Measurements from ENCODE around the gene MAP1LC3A.
"Not testable (repeated sequence)": the region's sequence is repeated elsewhere in the genome, so short reads cannot be mapped to it uniquely, and the experiment has no call there.

The MAP1LC3A gene

DNA sequence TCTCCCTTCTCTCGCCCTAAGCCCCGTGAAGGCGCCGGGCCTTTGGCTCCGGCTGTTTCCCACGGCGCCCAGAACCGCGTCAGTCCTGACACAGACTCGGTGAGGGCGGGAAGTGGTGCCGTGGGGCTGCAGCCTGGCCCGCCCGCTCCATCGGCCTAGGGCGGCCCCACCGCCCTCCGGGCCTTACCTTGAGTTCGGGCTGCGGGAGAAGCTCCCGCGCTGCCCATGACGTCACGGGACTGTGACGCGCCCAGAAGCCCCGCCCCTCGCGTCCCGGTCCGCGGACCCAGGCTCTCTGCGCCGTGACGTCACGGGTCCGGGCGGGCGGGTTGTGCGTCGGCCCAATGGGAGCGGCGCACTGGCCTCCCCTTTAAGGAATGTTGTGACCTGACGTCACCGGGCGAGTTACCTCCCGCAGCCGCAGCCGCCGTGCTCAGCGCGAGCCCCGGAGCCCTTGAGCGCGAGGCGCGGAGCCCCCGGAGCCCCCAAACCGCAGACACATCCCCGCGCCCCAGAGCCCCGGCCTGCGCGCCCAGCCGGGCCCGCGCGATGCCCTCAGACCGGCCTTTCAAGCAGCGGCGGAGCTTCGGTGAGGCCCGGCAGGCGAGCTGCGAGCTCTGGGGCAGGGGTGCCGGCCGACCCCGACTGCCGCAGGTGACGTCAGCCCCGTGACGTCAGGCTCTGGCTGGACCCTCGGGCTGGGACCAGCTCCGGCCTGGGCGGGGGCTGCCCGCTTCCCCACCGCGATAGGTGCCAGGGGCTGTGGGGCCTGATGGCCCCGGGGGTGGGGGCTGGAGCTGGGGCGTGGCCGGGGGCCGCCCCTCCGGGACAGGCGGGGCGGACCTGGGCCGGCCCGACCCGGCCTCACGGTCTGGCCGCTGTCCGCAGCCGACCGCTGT is at the start of gene MAP1LC3A:
MAP1LC3A (plus strand) TSS at position 399 of the 899 bp plus-strand sequence; CDS start at position 550, 151 bp downstream.
- DNase-seq (ENCODE audit: low spot score), result peak; percentile 91

DNA sequence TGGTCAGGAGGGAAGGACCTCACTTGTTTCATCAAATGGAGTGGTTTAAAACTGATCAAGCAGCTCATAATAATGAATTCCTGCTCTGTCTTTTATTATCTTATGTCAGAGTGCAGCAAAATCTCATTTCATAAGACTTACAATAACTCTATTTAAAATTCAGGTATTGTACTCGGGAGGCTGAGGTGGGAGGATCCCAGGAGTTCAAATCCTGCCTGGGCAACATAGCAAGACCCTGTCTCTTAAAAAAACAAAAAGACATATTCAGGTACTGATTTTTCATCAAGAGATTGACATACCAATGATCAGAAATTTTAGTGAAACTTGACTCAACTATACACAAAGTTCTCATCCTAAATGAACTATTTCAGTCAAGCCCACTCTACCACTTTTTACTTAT is 47.9 kb upstream of the MAP1LC3A start:
- no peak for DNase-seq (ENCODE audit: low spot score)

DNA sequence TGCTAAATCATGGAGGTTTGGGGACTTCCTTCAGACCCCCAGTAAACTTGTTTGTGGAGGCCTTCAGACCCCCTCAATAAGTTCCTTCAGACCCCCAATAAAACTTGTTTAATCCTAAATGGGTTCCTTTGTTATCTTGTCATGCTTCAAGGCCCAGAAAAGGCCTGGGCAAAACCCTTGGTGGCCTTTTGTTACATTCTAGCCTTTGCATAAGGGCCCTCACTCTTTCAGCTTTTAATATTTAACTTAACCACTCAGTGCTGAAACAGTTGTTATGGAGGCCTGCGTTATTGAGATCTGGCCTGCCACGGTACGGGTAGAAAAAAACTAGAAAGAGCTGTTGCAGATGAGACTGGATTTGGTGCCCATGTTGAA is 46.6 kb upstream of the MAP1LC3A start:
- DNase-seq (ENCODE audit: low spot score), result no peak

DNA sequence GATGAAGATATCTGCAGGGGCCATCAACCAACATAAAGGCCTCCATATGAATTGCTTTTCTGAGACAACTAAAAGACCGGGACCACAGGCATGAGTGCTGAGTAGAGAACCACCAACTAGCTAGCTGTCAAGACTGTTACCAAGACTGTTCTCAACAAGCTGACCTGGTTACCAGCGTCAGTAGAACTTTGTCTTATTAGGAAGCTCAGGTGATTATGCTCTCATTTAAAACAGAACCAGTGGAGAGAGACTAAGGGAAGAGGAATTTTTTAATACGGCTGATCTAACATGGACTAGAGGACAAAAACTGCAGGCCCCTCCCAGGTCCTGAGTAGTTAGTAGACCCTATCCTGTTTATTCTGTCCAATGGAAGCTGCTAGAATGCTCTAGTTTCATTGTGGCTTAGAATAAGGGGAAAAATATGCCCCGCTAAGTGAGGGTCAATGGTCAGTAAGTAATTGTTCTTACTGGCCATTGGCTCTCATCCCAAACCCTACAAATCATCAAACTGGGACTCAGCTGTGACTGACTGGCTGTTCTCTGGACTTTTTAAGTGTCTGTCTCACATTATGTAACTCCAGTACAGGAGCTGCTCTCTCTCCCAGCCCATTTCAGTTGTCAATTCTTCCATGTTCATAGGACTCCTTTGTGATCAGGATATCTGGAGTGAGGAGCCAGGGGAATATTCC is 46.1 kb upstream of the MAP1LC3A start:
- no peak for DNase-seq (ENCODE audit: low spot score)

DNA sequence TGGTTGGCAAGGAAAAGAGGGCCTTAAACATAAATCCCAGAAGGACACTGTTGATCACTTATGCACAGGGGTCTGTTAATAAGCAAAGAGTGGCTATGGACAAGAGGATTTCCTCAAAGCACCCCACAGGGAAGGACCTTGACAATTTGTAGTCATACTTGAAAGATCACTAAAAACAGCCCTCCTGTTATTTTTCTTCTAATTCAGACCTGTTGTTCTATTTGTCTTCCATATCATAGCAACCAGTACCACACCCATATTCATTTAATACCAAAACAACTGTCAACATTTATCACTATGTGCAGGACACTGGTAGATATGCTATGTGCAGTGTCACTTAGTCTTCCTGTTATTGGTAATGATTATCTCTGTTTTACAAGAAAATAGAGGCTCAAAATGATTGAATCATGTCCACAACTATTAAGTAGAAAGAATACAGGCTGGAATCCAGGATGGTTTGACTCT is 45.5 kb upstream of the MAP1LC3A start:
- DNase-seq (ENCODE audit: low spot score), result no peak

DNA sequence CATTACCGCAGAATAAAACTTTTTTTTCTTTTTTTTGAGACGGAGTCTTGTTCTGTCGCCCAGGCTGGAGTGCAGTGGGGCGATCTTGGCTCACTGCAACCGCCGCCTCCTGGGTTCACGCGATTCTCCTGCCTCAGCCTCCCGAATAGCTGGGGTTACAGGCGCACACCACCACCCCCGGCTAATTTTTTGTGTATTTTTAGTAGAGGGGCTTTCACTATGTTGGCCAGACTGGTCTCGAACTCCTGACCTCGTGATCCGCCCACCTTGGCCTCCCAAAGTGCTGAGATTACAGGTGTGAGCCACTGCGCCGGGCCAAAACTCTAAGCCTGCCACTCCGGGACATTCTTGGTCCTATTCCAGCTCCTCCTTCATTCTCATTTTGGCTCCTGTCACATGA is 44.5 kb upstream of the MAP1LC3A start:
- not testable (repeated sequence) for DNase-seq (ENCODE audit: low spot score)

DNA sequence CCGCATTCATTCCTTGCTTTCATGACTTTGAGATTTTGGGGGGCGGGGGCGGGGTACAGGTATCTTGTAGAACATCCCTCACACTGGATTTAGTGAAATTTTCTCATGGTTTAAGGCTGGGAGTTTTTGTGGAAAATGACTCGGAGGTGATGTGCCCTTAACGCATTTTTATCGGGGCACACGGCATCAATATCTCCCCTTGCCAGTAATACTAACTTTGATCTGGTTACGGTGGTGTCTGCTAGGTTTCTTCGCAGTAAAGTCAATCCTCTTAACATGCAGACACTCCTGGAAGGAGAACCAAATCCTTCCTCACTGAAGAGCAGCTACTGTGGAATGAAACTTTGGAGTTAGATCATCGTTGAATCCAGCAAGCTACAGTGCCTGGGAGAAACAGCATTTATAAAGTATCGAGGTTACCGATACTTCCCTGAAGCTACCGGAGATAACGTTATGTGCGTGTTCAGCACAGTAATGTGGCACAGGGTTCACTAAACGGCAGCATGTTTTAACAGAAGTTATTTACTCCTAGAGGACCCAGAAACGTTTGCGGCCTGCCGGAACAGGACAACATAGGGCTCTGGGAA is 43.5 kb upstream of the MAP1LC3A start:
- no peak for DNase-seq (ENCODE audit: low spot score)

DNA sequence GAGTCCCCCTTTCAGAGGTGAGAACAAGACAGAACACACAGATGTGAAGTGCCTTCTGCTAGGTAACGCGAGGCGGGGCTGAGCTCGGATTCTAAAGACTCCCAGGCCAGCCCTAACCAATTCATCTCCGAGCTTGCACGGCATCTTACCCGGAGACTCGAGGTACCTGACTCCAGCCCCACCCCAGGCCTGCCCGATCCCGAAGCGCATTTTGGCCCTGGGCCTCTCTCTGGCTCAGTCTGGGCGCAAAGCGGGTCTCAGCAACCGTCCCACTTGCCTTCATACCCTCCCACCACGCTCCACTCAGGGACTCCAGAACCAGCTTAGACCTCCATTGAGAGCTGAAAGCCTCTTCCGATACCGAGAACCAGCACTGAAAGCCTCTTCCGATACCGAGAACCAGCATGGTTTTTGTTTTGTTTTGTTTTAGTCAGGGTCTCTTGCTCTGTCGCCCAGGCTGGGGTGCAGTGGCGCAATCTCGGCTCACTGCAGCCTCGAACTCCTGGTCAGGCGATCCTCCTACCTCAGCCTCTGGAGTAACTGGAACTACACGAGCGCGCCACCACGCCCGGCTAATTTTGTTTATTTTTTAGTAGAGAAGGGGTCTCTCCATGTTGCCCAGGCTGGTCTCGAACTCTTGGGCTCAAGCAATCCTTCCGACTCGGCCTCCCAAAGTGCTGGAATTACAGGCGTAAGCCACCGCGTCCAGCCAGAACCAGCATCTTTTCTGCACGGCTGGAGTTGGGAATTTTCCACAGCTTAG is 42.9 kb upstream of the MAP1LC3A start:
- DNase-seq (ENCODE audit: low spot score), result peak; percentile 70

DNA sequence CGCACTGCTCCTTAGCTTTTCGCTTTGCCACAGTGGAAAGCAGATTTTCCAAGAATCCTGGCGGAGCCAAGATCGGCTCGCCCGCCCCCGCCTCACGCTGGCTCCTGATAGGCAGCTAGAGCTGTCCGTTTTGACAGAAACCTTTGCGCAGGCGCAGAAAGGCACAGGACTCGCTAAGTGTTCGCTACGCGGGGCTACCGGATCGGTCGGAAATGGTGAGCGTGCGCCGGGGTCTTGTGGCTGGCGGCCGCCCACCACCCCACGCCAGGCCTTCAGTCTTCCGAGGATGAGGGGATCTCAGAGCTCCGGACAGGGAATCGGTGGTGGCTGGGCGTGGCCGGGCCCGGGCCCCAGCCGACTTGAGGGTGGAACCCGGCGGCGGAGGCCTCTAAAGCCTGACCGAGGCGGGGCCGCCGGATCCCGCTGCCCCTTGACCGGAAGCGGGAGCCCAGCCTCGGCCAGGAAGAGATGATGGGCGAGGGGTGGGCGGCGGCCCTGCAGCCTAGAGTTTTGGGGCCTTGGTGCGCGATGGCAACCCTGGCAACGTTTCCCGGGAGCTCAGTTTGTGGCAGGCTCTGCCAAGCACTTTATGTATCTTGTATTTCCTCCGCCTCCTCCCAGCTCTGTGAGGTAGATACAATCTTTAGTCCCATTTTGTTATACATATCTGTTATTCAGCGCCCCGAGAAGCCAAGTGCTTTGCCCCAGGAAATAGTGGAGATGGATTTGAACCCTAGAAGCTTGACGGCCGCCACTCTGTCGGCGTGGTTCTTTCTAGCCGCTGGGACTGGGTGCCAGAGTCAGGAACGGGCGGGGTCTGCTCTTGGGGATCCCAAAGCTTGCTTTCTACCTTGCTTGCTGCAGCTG is 42.0 kb upstream of the MAP1LC3A start, which contains the start of gene DYNLRB1:
DYNLRB1 (plus strand) TSS at position 176 of the 867 bp plus-strand sequence; CDS start at position 213, 37 bp downstream.
- DNase-seq (ENCODE audit: low spot score), result peak; percentile 93

DNA sequence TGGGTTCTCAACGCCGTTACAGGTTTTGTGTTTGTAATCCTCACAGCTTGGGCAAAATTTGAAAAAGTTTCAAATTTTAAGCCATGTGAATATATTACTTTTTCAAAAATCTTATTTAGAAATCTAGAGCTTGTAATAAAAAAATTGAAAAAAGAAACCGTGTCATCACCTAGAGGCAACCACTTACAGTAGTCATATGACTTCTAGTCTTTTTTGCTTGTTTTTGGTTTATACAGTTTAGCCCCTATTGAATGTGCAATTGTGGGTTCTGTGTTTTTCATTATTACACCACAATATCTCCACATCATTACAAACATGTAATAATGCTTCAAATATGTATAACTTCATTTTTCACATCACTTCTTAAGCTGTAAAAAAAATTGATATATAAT is 41.4 kb upstream of the MAP1LC3A start:
- no peak for DNase-seq (ENCODE audit: low spot score)

DNA sequence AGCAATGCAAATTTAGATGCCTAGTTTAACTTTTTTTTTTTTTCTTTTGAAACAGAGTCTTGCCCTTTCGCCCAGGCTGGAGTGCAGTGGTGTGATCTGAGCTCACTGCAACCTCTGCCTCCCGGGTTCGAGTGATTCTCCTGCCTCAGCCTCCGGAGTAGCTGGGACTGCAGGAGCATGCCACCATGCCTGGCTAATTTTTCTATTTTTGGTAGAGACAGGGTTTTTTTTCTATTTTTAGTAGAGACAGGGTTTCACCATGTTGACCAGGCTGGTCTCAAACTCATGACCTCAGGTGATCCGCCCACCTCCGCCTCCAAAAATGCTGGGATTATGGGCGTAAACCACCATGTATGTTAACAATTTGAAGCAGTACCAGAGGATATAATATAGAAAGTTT is 39.7 kb upstream of the MAP1LC3A start:
- not testable (repeated sequence) for DNase-seq (ENCODE audit: low spot score)

DNA sequence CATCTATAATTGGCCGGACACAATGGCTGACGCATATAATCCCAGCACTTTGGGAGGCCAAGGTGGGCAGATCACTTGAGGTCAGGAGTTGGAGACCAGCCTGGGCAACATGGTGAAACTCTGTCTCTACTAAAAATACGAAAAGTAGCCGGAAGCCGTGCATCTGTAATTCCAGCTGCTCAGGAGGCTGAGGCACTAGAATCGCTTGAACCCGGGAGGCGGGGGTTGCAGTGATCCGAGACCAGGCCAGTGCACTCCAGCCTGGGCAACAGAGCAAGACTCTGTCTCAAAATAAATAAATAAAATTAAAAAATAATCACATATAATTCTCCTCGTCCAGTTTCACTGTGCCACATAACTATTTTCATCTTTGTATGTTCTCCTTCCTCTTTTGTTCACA is 38.7 kb upstream of the MAP1LC3A start:
- DNase-seq (ENCODE audit: low spot score), result not testable (repeated sequence)

DNA sequence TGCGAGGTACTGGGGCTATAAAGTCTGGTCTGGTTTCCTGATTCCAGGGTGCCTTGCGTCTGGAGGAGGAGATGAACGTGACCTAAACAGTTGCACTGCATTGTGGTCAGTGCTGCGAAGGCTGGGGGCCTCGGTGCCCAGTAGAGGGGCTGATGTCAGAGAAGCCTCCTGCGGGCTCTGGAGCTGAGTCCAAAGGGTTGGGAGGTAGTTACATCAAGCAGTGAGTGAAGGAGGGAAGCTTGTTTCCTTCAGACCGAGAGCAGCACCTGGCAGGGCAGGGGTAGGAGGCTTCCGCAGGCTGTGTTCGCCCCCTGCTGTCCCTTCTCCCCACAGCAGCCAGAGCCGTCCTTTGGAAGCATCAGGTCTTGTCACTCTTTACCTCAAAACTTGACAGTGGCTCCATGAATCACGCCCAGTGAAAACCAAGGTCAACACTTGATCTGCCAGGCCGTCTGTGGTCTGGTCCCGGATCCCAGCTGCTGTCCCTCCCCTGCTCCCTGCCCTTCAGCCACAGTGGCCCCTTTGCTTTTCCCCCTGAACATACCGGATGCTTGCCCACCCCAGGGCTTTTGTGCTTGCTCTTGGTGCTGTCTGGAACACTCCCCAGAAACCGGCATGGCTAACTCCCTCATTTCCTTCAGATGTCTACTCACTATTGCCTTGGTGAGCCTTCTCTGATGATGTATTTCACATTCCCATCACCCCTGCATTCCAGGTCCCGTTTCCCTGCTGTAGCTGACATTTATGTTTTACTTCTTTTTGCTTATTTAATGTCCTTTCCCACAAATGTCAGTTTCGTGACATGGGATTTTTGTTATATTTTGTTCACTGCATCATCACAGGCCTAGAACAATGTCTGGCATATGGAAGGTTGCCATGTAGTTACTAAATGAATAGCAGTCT is 35.3 kb upstream of the MAP1LC3A start:
- peak; percentile 53 for DNase-seq (ENCODE audit: low spot score)

DNA sequence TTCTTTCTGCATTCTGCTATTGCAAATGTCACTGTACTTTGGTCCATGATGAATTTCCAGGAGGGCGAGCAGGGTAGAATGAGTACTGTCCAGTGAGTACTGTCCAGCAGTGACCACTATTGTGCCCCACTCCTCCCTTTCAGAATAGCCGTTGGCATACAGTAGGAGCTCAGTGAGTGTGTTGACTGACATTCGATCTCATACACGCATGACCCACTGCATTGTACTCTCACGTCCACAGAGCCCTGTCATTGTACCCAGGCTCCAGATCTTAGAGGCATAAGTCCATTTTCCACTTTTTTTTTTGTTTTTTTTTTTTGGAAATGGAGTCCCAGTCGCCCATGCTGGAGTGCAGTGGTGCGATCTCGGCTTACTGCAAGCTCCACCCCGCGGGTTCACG is 34.1 kb upstream of the MAP1LC3A start:
- no peak for DNase-seq (ENCODE audit: low spot score)

DNA sequence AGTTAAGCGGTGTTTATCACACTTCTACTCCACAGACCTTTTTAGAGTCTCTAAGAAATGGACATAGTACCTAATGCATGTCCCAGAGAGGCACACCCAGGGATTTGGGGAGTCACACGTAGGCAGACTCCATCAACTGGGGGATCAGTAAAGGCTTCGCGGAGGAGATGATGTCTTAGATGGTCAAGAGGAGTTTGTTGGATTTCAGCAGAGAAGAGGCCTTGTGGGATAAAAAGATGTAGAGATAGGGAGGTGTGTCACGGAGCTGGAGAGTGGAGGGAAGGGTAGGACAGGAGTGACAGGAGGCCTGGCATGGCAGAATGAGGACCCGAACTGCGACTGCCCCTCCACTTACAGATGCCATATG is 33.2 kb upstream of the MAP1LC3A start:
- DNase-seq (ENCODE audit: low spot score), result no peak

DNA sequence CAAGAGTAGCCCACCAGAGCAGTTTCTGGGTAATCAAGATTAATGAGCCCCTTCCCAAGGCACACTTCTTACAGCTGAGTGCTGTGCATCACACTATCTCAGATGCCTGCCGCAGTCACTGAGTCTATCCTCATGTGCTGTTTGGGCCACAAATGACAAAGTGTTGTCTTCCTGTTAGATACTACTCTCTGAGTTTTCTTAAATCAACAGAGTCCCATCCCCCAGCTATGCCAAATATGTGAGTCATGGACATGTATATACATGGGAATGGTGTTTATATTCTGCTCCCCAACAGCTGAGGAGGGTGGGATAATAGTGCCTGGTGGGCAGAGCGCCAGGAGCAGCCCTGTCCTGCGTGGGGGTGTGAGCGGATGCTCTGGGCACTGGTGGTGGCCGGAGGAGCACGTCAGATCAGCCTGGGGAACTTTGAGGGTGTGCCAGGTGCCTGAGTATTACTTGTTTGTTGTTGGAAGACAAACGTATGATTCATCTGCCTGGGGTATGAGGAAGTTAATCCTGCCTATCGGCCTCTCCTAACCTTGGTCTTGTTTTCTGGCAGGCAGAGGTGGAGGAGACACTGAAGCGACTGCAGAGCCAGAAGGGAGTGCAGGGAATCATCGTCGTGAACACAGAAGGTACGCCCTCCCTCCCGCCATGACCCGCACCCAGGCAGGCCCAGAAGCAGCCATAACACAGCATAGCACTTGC is 32.7 kb upstream of the MAP1LC3A start:
- DNase-seq (ENCODE audit: low spot score), result no peak

DNA sequence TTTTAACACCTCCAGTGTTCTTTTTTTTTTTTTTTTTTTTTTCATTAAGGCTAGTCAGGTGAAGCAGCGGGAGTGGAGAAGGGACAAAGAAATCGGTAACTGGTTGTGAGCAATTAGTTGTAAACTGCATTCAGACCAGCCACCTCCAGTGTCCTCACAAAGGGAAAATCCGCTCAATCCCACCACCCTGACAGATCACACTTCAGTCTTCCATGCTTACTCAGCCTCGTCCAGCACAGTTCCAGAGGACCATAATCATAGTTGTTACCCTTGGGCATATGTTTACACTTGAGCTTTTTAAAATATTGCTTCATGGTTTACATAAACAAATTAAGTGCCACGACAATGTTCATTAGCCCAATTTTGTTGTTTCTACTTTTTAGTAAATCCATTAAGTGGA is 32.1 kb upstream of the MAP1LC3A start:
- DNase-seq (ENCODE audit: low spot score), result no peak

DNA sequence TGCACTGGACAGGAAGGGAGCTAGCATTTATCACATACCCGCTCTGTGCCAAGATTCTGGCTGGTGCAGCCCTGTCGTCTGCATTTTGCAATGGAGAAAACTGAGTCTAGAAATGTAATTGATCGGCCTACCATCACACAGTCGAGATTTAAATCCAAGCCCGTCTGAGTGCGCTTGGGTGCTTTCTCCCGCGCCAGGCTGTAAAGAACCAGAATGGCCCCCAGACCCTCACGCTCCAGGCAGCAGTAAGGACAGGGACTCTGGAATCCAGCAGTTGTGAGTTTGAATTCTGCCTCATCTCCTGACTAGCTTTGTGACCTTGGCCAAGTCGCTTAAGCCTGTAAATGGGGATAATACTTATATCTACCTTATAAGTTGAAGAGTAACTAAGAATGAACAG is 31.5 kb upstream of the MAP1LC3A start:
- no peak for DNase-seq (ENCODE audit: low spot score)

DNA sequence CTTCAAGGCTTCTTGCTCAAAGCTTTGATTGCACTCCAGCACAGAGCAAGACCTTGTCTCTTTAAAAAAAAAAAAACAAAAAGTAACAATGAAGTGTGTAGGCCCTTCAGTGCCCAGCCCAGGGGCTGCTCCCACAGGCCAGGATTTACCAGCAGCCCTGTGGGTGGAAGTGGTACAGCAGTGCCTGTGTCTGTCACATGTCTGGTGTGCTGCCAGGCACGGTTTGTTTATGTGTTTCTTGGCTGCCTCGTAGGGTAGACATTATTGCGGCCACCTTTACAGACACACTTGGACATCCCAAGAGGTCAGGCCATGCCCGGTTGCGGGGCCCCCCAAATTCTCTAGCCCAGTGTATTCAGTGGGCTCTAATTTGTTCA is 29.6 kb upstream of the MAP1LC3A start:
- no peak for DNase-seq (ENCODE audit: low spot score)

All from germinal center (tissue), 1 donor.